Neural progenitor cell (in vitro differentiated cells): ENCODE data around the gene ERMP1. TPM values are rescaled to one million over a fixed set of nuclear protein-coding genes. Genes with fewer than 3 reads are reported as not detected.

ENCODE experiments used
- DNase-seq: peaks from one replicate; pipeline ENCODE4 v3.0.0-alpha.2; 2016; ENCODE audit warnings: low spot score
- H2AFZ ChIP-seq: fragments of 200-600 bp; sonication (generic); replicated peaks from 2 replicates; pipeline ENCODE4 v1.6.1; 2016; ENCODE audit warnings: antibody characterized with exemption
- H3F3A ChIP-seq: fragments of 200-600 bp; sonication (generic); 2 replicates; pipeline ENCODE4 v1.6.1; 2016; ENCODE audit warnings: antibody characterized with exemption, low read depth
- H3K27ac ChIP-seq: fragments of 200-600 bp; sonication (generic); 2 replicates; pipeline ENCODE4 v1.5.1; 2016; ENCODE audit warnings: mild to moderate bottlenecking
- H3K27me3 ChIP-seq: fragments of 200-600 bp; sonication (generic); 2 replicates; pipeline ENCODE4 v1.6.1; 2016; ENCODE audit warnings: mild to moderate bottlenecking, moderate library complexity
- H3K36me3 ChIP-seq: fragments of 200-600 bp; sonication (generic); 2 replicates; pipeline ENCODE4 v1.5.1; 2016
- H3K4me1 ChIP-seq: fragments of 200-600 bp; sonication (generic); 2 replicates; pipeline ENCODE4 v1.6.1; 2016; ENCODE audit warnings: mixed run types
- H3K4me2 ChIP-seq: fragments of 200-600 bp; sonication (generic); 2 replicates; pipeline ENCODE4 v1.6.1; 2016
- H3K4me3 ChIP-seq: fragments of 200-600 bp; sonication (generic); 2 replicates; pipeline ENCODE4 v1.5.1; 2016
- H3K79me2 ChIP-seq: fragments of 200-600 bp; sonication (generic); 2 replicates; pipeline ENCODE4 v1.6.1; 2016; ENCODE audit warnings: low read depth
- H3K9ac ChIP-seq: fragments of 200-600 bp; sonication (generic); 2 replicates; pipeline ENCODE4 v1.6.1; 2016
- H3K9me3 ChIP-seq: fragments of 200-600 bp; sonication (generic); 2 replicates; pipeline ENCODE4 v1.5.1; 2016; ENCODE audit warnings: low read depth
- H4K20me1 ChIP-seq: fragments of 200-600 bp; sonication (generic); 2 replicates; pipeline ENCODE4 v1.6.1; 2016; ENCODE audit warnings: low read depth
- H3K27ac Mint-ChIP-seq: 3 replicates; pipeline ENCODE4 v1.8.0; 2021; ENCODE audit warnings: mixed read lengths
- H3K27me3 Mint-ChIP-seq: 2 replicates; pipeline ENCODE4 v1.8.0; 2022; ENCODE audit warnings: low read depth, mild to moderate bottlenecking, inconsistent platforms, moderate library complexity, mixed read lengths; ENCODE audit not compliant: insufficient read depth
- H3K36me3 Mint-ChIP-seq: 3 replicates; pipeline ENCODE4 v1.8.0; 2021; ENCODE audit warnings: mixed read lengths
- H3K4me1 Mint-ChIP-seq: 3 replicates; pipeline ENCODE4 v1.8.0; 2021; ENCODE audit warnings: mixed read lengths
- H3K4me3 Mint-ChIP-seq: 3 replicates; pipeline ENCODE4 v1.8.0; 2021; ENCODE audit warnings: mild to moderate bottlenecking, moderate library complexity, mixed read lengths
- H3K9me3 Mint-ChIP-seq: 3 replicates; pipeline ENCODE4 v1.8.0; 2020; ENCODE audit warnings: mixed read lengths
- EZH2 ChIP-seq: fragments of 200-600 bp; sonication (generic); IDR thresholded peaks from 2 replicates; pipeline ENCODE4 v1.6.1; 2017; ENCODE audit warnings: antibody characterized with exemption, mild to moderate bottlenecking, moderate library complexity
- EZH2phosphoT487 ChIP-seq: fragments of 200-600 bp; sonication (generic); IDR thresholded peaks from 2 replicates; pipeline ENCODE4 v1.6.1; 2017; ENCODE audit warnings: antibody characterized with exemption
- total RNA-seq: library from RNA; depleted of rRNA; stranded (reverse); fragments of >200 nt; gene quantifications from 2 replicates; pipeline ENCODE4 v1.2.3, GENCODE V29; 2015; ENCODE audit warnings: low replicate concordance
- TF ChIP-seq, protein P1 (sequence below): fragments of 200-600 bp; sonication (generic); IDR thresholded peaks from 2 replicates; pipeline ENCODE4 v1.5.1; 2017; ENCODE audit warnings: antibody characterized with exemption, mild to moderate bottlenecking

The ERMP1 gene
- total RNA-seq, 1 donor from 2014 or later, result 25.5 TPM

DNA sequence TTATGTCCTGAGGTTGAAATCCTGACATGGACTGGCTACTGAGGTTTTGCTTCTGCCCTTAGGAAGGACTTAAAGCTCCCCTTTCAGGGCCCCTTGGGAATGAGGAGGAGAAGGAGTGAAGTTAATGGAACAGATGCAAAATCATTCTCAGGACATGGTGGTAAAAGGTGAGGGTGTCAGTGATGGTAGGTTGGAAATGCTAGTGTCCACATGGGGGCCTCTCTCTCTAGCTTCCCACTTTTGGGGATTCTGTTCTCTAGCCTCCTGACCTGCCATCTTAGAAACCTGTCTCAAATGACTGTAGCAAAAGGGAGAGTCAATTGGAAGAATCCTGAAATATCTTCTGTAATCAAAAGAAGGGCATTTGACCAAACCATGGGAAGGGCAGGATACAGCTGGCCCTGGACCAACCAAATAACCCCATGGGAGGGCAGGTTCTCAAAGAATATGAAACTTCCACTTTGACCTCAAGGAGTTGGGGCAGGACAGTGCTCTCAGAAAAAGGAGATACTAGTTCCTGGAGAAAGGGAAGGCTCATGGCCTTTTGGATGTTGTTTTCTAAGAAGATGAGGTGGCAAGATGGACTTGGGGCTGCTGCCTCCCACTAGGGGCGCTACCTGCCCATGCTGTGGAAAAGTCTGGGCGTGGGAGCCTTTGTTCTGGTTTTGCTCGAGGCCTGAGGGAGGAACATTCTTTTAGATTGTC is 36.5 kb upstream of the ERMP1 start:
- Mint-ChIP-seq H3K36me3 (no peaks in the 10 kb centered on the region), H3K27ac (no peak overlapping the region), H3K4me1 (peaks cover 4% of the 10 kb centered on the region), H3K4me3 (no peak overlapping the region), H3K9me3 (no peaks in the 10 kb centered on the region), H3K27me3 (peaks cover 3% of the 10 kb centered on the region)
- Histone ChIP-seq H3F3A (peaks cover 4% of the 10 kb centered on the region), H4K20me1 (no peaks in the 10 kb centered on the region), H3K9me3 (no peaks in the 10 kb centered on the region), H3K27me3 (no peaks in the 10 kb centered on the region), H3K4me2 (no peak overlapping the region), H3K4me1 (peaks cover under 1% of the 10 kb centered on the region), H3K36me3 (no peaks in the 10 kb centered on the region), H3K9ac (no peak overlapping the region), H2AFZ (peak overlapping the region; percentile 79), H3K27ac (no peak overlapping the region), H3K79me2 (no peaks in the 10 kb centered on the region), H3K4me3 (no peak overlapping the region)
- no peak for TF ChIP-seq EZH2phosphoT487
- TF ChIP-seq, protein P1, sequence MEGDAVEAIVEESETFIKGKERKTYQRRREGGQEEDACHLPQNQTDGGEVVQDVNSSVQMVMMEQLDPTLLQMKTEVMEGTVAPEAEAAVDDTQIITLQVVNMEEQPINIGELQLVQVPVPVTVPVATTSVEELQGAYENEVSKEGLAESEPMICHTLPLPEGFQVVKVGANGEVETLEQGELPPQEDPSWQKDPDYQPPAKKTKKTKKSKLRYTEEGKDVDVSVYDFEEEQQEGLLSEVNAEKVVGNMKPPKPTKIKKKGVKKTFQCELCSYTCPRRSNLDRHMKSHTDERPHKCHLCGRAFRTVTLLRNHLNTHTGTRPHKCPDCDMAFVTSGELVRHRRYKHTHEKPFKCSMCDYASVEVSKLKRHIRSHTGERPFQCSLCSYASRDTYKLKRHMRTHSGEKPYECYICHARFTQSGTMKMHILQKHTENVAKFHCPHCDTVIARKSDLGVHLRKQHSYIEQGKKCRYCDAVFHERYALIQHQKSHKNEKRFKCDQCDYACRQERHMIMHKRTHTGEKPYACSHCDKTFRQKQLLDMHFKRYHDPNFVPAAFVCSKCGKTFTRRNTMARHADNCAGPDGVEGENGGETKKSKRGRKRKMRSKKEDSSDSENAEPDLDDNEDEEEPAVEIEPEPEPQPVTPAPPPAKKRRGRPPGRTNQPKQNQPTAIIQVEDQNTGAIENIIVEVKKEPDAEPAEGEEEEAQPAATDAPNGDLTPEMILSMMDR, result peak; percentile 54
- no peak for TF ChIP-seq EZH2
- DNase-seq, result peak; percentile 20

- Histone ChIP-seq H3K9me3 (no peaks in the 10 kb centered on the region), H3K27me3 (no peaks in the 10 kb centered on the region), H3K27ac (no peak overlapping the region), H4K20me1 (no peaks in the 10 kb centered on the region), H2AFZ (no peak overlapping the region), H3K4me1 (peaks cover 7% of the 10 kb centered on the region), H3K9ac (no peak overlapping the region), H3F3A (peaks cover 10% of the 10 kb centered on the region), H3K4me3 (no peak overlapping the region), H3K36me3 (no peaks in the 10 kb centered on the region), H3K79me2 (no peaks in the 10 kb centered on the region), H3K4me2 (no peak overlapping the region)
- TF ChIP-seq EZH2 (no peak), EZH2phosphoT487 (no peak)
- TF ChIP-seq, protein P1, result no peak
- Mint-ChIP-seq H3K27ac (no peak overlapping the region), H3K9me3 (no peaks in the 10 kb centered on the region), H3K4me1 (peaks cover 9% of the 10 kb centered on the region), H3K4me3 (no peak overlapping the region), H3K27me3 (no peaks in the 10 kb centered on the region), H3K36me3 (no peaks in the 10 kb centered on the region)
- DNase-seq, result no peak
These were observed 35.3 kb upstream of the ERMP1 start for GRCh38 chr9:5868235-5868634.

DNA sequence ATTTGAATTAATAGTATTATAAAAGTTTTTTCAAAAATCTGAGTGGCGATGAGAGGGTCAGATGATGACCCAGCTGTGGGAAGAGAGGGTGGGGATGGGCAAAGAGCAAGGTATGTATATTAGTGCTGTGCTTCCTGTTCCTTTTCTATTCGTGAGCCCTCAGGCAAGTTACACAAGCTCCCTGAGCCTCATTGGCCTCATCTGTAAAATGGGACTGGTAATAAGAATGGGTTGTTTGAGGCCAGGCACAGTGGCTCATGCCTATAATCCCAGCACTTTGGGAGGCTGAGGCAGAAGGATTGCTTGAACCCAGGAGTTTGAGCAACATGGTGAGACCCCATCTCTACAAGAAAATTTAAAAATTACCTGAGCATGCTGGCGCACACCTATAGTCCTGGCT is 33.8 kb upstream of the ERMP1 start:
- no peaks in the 10 kb centered on the region for H3K36me3 Mint-ChIP-seq
- H3K79me2 ChIP-seq, result no peaks in the 10 kb centered on the region
- H3K4me1 ChIP-seq, result peaks cover 7% of the 10 kb centered on the region
- TF ChIP-seq EZH2phosphoT487, result no peak
- TF ChIP-seq, protein P1, result no peak
- no peak for TF ChIP-seq EZH2
- no peak overlapping the region for H3K27ac Mint-ChIP-seq
- H3K4me2 ChIP-seq, result no peak overlapping the region
- no peaks in the 10 kb centered on the region for H3K27me3 ChIP-seq
- no peaks in the 10 kb centered on the region for H3K9me3 ChIP-seq
- H3K9me3 Mint-ChIP-seq, result no peaks in the 10 kb centered on the region
- H4K20me1 ChIP-seq, result no peaks in the 10 kb centered on the region
- H2AFZ ChIP-seq, result no peak overlapping the region
- H3K36me3 ChIP-seq, result no peaks in the 10 kb centered on the region
- H3K9ac ChIP-seq, result no peak overlapping the region
- no peak for DNase-seq
- no peak overlapping the region for H3K4me3 Mint-ChIP-seq
- H3F3A ChIP-seq, result peaks cover 10% of the 10 kb centered on the region
- H3K27me3 Mint-ChIP-seq, result peaks cover 2% of the 10 kb centered on the region
- peaks cover 10% of the 10 kb centered on the region for H3K4me1 Mint-ChIP-seq
- no peak overlapping the region for H3K27ac ChIP-seq
- H3K4me3 ChIP-seq, result no peak overlapping the region
